ENCODE results near the gene PAK3. TPM values are rescaled to one million over a fixed set of nuclear protein-coding genes. Genes with fewer than 3 reads are reported as not detected.

The PAK3 gene
- total and polyA plus RNA-seq, 2 of the 4 experiments (the other 2 are of a cell fraction), result 0.22 to 0.36 TPM

GRCh38 chrX:111199505-111199904 is 103.5 kb downstream of the PAK3 start:
- Histone ChIP-seq H3K27me3 (ENCODE audit: control insufficient read depth, insufficient read depth, low read length) (no peaks in the 10 kb centered on the region; the same call in none of the 2 replicates), H3K36me3 (ENCODE audit: control insufficient read depth, insufficient read depth, low read length) (no peaks in the 10 kb centered on the region), H3K4me3 (ENCODE audit: insufficient read depth, low read depth, low read length) (no peak overlapping the region), H4K20me1 (ENCODE audit: insufficient read depth, low read length) (no peaks in the 10 kb centered on the region), H2BK15ac (ENCODE audit: low read depth, low read length) (no peak overlapping the region), H3K23ac (ENCODE audit: low read depth, low read length) (no peak overlapping the region), H2AFZ (replicated peaks; ENCODE audit: low read length, poor library complexity) (no peak overlapping the region), H3K18ac (ENCODE audit: low read depth, low read length) (no peak overlapping the region), H3K4me1 (ENCODE audit: control insufficient read depth, insufficient read depth, low read length) (no peaks in the 10 kb centered on the region), H3K27ac (ENCODE audit: insufficient read depth, low read length) (no peak overlapping the region), H2BK120ac (ENCODE audit: low read depth, low read length) (no peak overlapping the region), H3K4ac (ENCODE audit: low read depth, low read length) (no peak overlapping the region), H4K8ac (ENCODE audit: low read depth in 2 of 2, low read length in 2 of 2) (no peak overlapping the region), H3K56ac (ENCODE audit: extremely low read depth, insufficient read depth, low read length) (no peak overlapping the region), H3K14ac (replicated peaks; ENCODE audit: low read depth, low read length) (no peak overlapping the region), H3K4me2 (ENCODE audit: low read depth, low read length) (no peak overlapping the region), H3K9me3 (ENCODE audit: control insufficient read depth, insufficient read depth, low read length) (no peaks in the 10 kb centered on the region), H4K91ac (ENCODE audit: insufficient read depth, low read depth, low read length) (no peak overlapping the region), H2AK9ac (replicated peaks; ENCODE audit: low read depth, low read length, poor library complexity) (no peak overlapping the region), H4K5ac (ENCODE audit: low read depth, low read length) (no peak overlapping the region), H3K9ac (ENCODE audit: low read depth, low read length) (no peak overlapping the region), H2BK20ac (ENCODE audit: low read depth, low read length) (no peak overlapping the region), H3K9me1 (ENCODE audit: insufficient read depth, low read length) (no peaks in the 10 kb centered on the region), H3K79me1 (ENCODE audit: low read depth in 1 of 2, low read length in 2 of 2) (no peaks in the 10 kb centered on the region), H2AK5ac (ENCODE audit: low read depth, low read length) (no peak overlapping the region), H2BK5ac (ENCODE audit: low read depth, low read length, poor library complexity, severe bottlenecking) (no peak overlapping the region)
- DNase-seq (no peak), ATAC-seq (ENCODE audit: low read depth) (no peak)
- in situ Hi-C loops (cut with MboI; ENCODE audit: low sequenced_read_pairs), result no loop called here
- intact Hi-C loops (cut with micrococcal nuclease), result no loop called here
- dilution Hi-C loops (cut with HindIII; ENCODE audit: low sequenced_read_pairs, unreplicated experiment), result no loop called here
- BruUV-seq (replicated peaks), result no TSS peak
- no CpG with 5 or more reads among the region's 2 CpGs for WGBS, 2 experiments (ENCODE audit: extremely low coverage in 2 of 2, insufficient read length in 1 of 2)
- ChIA-PET CTCF (no interaction called here), POLR2A (ENCODE audit: unreplicated experiment) (no interaction called here)
- no peak for TF ChIP-seq SMC3 (IDR thresholded peaks at IDR 0.05; ENCODE audit: low read depth, low read length)
- TF ChIP-seq BHLHE40 (IDR thresholded peaks at IDR 0.05; ENCODE audit: low read depth, low read length), result no peak
- TF ChIP-seq RCOR1 (IDR thresholded peaks at IDR 0.05; ENCODE audit: insufficient replicate concordance, low read length), result no peak
- no peak for TF ChIP-seq MXI1 (IDR thresholded peaks at IDR 0.05; ENCODE audit: borderline replicate concordance, low read depth, low read length)
- no peak for TF ChIP-seq CHD1 (IDR thresholded peaks at IDR 0.05; ENCODE audit: low read depth, low read length)
